SK-MEL-5 (cell line): ENCODE data around the gene SPDYC. TPM values are rescaled to one million over a fixed set of nuclear protein-coding genes. Genes with fewer than 3 reads are reported as not detected.
"Not testable (repeated sequence)": the region's sequence is repeated elsewhere in the genome, so short reads cannot be mapped to it uniquely, and the experiment has no call there.

Experiments used
- DNase-seq: peaks from one replicate; pipeline ENCODE4 v3.0.0-alpha.2; 2016; ENCODE audit warnings: low read depth, low spot score
- in situ Hi-C: cut with HindIII; loops from 2 replicates; pipeline ENCODE4 v1.10.0; 2016; ENCODE audit warnings: low sequenced_read_pairs, high pct_unique_total_duplicates, low pct_unique_long_range_greater_than_20kb
- total RNA-seq: library from RNA; depleted of rRNA; stranded (reverse); fragments of >200 nt; shearing (Covaris generic); gene quantifications from 2 replicates; pipeline ENCODE4 v1.2.3, GENCODE V29; 2014

Gene SPDYC
- total RNA-seq, 1 experiment from 2014 or later, result not detected

DNA sequence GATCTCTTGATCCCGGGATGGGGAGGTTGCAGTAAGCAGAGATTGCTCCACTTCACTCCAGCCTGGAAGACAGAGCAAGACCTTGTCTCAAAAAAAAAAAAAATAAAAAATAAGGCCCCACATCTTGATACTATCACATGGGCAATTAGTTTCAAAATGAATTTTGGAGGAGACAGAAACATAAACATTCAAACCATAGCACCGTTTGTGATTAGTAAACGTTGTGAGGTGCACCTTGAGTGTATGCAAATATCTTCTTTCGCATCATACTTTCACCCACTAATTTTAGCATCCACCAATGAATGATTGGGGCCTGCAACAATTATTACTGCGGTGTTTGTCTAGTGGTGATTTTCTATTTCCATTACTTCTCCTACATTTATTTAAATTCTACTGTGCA lies 11.0 kb upstream of the SPDYC start:
- in situ Hi-C loops, result no loop called here
- no peak for DNase-seq

DNA sequence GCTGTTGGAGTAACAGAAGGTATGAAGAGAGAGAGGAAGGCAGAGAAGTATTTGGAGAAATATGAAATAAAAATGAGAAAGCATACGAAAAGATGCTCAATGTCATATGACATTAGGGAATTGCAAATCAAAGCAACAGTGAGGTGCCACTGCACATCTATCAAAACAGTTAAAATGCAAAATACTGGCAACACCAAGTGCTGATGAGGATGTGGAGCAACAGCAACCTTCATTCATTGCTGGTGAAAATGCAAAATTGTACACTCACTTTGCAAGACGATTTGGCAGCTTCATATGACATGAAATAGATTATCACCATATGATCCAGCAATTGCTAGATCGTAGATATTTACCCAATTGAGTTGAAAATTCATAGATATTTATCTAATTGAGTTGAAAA lies 9.4 kb upstream of the SPDYC start:
- in situ Hi-C loops, result no loop called here
- DNase-seq, result no peak

DNA sequence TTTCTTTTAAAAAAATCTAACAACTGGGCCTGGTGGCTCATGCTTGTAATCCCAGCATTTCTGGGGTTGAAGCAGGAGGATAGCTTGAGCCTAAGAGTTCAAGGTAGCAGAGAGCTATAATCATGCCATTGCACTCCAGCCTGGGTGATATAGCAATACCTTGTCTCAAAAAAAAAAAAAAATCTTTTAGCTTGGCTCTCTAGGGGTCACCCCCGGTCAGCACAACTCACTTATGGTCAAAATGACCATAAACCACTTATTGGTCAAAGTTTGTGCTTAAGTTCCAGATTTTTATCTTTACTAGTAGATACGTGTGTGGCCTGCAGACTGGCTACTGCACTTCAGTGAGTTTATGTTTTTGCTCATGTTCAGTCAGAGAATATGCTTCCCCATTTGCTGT lies 6.3 kb upstream of the SPDYC start:
- DNase-seq, result no peak
- in situ Hi-C loops, result no loop called here

DNA sequence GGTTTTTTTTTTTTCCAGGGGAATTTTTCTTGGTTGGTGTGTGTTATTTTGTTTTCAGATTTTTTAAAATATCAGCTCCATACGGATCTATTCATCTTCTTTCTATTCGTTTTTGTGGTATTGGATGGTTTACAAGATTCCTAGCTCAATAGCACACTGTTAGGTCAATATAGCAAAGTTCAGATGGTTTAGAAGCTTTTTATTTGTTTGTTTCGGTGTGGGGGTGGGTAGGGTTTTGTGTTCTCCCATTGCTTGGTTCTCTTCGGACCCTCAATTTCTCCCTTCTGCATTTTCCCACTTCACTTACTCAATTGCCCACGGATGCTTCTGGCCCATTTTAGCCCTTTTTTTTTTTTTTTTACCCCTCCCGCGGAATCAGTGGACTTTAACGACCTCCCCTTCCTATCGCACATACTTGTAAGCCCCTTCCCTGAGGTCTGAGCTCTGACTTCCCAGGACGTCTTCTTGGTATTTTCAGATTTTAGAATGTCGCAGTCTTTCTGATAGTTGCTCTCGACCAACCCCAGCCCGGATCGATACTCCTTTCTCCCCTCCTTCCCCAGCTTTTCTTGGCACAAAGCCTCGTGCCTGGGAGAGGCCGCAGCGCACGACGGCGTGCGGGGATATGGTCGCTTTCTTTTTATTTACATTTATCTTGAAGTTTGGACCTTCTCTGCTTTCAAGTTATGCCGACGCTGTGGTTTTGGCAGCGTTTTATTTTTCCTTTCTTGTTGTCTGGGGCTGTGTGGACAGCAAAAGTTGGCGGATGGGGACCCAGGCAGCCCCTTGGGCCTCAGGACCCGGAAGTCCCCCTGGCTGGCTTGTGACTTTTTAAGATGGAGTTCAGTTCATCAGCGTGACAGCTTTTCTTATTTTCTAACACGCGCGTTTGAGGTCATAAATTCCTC lies 4.4 kb upstream of the SPDYC start:
- in situ Hi-C loops, result no loop called here

DNA sequence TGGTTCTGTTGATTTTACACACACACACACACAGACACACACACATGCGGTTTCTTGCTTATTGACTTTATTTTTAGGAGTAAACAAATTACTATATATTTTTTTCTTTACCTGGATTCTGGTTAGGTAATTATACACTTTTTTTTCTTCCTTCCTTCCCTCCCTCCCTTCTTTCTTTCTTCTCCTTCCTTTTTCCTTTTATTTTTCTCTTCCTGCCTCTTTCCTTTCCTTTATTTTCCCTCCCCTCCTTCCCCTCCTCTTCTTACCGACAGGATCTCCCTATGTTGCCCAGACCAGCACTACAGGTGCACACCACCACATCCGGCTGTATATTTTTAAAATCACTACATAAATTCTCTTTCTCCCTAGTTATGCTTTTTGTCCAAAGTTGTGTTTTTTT lies 3.1 kb upstream of the SPDYC start:
- no peak for DNase-seq
- in situ Hi-C loops, result no loop called here

More for the DNA sequence above, 4.4 kb upstream of the SPDYC start:
- no peak for DNase-seq

DNA sequence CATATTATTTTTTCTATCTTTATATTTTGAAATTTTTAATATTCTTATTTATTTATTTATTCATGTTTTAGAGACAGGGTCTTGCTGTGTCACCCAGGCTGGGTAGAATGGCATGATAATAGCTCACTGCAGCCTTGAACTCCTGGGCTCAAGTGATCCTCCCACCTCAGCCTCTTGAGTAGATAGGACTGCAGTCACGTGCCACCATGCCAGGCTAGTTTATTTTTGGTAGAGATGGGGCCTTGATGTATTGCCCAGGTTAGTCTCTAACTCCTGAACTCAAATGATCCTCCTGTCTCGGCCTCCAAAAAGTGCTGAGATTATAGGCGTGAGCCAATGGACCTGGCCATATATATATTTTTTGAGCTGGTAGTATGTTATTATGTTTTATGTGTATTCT lies 2.4 kb upstream of the SPDYC start:
- no peak for DNase-seq
- in situ Hi-C loops, result no loop called here

DNA sequence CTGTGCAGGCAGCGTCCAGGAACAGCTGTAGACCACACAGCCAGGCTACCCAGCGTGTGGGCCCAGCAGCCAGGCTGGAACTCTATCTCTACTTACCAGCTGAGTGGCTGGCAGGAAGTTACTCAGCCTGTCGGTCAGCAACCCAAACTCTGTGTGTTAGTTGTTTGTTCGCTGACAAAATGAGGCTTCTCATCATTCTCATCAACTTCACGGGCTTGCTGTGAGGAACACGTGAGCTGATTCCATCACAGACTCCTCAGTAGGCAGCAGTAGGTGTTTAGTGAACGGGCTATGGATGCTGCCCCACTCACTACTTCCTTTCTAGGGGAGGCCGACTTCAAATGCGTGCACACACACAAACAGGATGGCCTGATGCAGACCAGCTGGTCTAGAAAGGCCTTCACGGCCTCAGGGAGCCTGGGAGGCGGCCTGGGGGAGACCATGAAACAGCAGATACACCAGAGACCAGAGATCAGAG lies 830 bp upstream of the SPDYC start:
- in situ Hi-C loops, result no loop called here

DNA sequence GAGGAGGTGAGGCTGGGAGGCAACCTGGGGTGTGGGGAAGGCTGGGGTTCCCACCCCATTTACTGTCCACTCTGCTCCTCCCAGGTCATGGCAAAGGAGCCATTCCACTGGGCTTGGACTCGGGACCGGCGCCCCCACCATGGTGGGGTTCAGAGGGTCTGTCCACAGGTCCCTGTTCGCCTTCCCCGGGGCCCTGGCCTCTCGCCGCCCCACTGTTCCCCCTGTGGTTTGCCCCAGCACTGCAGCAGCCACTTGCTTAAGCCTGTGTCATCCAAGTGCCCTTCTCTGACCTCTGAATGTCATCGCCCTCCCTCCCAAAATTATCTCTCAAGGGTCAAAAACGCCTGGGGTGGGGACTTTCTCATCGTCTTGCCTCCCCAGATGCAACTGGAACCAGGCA lies 2.6 kb downstream of the SPDYC start:
- DNase-seq, result no peak
- in situ Hi-C loops, result no loop called here

More for the DNA sequence above, 830 bp upstream of the SPDYC start:
- no peak for DNase-seq

DNA sequence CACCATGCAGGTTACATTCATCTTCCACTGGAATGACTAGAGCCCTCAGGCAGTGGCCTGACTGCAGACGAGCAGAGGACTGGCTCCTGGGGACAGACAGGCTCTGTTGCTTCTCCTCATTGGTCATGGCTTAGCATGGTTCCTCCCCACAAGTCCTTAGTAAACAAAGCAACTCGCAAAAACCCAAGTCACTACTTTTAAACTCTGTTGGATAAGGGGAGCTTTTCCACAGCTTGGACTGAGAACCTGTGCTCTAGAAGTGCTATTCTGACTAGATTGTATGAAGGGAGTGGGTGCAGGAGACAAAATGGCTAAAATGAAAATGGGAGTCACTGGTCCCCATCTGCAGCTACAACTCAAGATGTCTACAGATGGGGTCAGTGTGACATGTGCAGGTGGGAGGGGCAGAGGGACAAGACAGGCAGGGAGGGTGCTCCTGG lies 4.6 kb downstream of the SPDYC start:
- DNase-seq, in situ Hi-C loops: not testable (repeated sequence)

DNA sequence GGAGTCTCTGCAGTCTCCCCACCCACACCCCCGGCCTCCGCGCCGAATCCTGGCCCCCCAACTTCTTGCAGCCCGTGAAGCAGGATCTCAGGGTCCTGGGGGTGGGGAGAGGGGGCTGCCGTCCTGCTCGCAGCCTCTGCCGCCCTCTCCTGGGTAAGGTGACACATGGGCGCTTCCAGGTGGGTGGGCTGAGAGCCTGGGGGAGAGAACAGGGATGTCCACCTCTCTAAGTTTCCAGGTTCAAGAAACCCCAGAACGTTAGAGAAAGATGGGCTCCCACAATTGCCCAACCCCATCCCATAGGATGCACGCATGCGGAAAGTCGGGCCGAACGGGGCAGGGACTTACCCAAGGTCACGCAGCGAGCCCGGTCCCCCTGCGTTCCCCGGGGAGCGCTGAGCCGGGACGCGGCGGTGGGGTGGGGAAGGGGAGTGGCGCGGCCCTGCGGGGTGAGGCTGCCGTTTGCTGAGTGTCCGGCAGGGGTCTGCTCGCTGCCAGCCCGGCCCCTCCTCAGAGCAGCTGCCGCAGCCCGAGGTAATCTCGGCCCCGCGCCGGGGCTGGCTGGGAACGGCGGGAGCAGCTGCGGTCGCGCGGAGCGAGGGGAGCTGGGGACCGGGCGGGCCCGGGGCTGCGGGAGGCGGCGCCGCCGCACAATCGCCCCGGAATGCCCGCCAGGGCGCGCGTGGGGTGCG lies 11.0 kb downstream of the SPDYC start:
- in situ Hi-C loops, result no loop called here
- peak; percentile 37 for DNase-seq

DNA sequence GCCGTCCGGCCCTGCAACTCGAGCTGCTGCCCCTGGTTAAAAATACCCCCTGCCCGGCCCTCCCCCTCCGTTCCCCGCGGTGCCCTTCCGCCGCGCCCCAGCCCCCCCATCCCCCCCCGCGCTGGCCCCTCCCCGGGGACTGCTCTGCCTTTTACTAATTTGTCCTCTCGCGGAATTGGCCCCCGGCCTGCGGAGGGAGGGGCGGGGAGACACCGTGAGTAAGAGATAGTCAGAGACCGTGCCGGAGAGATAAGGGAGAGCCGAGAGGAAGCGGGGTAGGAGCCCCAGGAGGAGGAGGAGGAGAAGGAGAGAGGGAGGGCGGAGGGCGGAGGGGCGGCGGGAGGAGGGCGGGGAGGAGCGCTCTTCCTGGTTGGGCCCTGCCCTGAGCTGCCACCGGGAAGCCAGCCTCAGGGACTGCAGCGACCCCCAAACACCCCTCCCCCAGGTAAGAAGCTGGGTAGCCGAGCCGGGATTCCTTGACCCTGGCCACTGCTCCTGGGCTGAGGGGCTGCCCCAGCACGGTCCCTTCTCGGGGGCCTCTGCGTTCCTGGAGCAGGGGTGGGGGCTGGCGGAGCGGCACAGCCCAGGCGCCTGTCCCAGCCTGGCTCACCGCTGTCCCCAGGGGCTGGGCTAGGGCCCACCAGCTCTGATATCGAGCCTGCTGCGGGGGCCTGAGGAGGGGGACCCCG lies 11.7 kb downstream of the SPDYC start, which contains the start of gene CAPN1:
Gene CAPN1 (plus strand): TSS at position 360 of the 689 bp plus-strand sequence. CDS start 774 bp downstream, outside the sequence.
- in situ Hi-C loops, result no loop called here

DNA sequence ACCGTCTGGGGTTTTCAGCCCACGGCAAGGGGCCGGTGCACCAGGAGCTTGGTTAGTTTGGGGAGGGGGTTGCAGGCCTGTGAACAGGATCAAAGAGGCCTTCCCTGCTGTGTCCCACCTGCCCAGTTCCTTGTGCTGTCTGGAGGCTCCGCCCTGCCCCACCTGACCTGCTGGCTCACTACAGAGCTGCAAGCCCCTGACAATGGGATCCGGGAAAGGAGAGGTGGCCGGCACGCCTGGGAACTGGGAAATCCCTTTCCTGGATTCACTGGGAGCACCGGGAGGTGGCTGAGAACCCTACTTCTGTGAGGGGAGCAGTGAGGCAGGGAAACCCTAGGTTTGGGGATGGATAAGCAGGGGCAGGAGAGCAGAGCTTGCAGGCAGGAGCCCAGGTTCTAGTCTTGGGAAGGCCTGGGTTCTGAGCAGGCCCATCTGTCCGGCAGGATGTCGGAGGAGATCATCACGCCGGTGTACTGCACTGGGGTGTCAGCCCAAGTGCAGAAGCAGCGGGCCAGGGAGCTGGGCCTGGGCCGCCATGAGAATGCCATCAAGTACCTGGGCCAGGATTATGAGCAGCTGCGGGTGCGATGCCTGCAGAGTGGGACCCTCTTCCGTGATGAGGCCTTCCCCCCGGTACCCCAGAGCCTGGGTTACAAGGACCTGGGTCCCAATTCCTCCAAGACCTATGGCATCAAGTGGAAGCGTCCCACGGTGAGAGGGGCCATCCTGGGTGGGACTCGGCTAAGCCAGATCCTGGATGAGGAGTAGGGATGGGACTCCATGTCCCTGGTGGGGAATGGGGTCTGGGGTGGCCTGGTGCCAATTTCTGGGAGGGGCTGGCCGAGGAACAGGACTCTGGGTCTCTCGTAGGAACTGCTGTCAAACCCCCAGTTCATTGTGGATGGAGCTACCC lies 12.5 kb downstream of the SPDYC start:
- DNase-seq, result peak; percentile 13
- in situ Hi-C loops, result no loop called here

More for the DNA sequence above, 11.7 kb downstream of the SPDYC start, which contains the start of gene CAPN1:
- peak; percentile 59 for DNase-seq

DNA sequence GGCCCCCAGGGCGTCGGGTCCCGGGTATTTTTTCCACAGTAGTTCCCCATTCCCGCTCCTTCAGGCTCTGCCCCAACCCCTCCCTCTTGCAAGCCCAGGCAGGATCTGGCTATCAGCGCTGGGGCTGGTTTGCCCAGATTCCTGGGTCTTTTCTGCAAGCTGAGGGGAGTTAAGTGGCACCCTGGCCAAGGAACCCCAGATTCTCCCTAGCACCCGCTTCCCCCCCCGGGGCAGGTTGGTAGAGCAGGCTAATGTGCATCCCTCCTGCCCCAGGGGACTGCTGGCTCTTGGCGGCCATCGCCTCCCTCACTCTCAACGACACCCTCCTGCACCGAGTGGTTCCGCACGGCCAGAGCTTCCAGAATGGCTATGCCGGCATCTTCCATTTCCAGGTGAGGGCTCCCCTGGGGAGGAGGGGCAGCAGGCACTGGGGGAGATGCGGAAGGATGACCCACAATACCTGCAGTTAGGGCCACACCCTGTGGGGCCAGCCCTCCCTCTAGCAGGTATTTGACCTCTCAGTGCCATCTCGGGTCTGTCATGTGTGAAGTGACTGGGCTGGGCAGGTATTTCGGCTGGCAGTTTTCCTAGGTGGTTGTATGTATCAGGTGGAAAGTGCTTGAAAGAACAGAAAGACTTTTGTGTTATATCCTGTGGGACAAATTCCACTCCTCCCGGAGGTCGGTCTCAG lies 13.3 kb downstream of the SPDYC start:
- in situ Hi-C loops, result no loop called here
- no peak for DNase-seq

DNA sequence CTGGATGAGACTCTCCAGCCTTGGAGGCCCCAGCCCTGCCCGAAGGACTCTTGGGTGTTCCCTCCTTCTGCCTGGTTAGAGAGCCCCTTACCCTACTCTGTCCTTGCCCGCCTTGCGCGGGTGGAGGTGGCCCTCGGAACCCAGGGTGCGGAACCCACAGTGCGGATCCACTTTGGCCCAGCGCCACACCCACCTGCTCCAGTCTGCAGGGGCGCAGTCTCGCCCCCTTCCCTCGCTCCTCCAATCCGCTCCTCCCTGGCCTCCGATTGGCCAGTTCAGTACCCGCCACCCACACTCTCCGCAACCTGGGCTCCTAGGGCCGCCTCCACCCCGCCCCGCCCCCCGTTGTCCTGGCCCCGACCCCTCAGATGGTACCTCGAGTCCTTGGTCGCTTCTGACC lies 14.1 kb downstream of the SPDYC start:
- no peak for DNase-seq
- in situ Hi-C loops, result no loop called here

DNA sequence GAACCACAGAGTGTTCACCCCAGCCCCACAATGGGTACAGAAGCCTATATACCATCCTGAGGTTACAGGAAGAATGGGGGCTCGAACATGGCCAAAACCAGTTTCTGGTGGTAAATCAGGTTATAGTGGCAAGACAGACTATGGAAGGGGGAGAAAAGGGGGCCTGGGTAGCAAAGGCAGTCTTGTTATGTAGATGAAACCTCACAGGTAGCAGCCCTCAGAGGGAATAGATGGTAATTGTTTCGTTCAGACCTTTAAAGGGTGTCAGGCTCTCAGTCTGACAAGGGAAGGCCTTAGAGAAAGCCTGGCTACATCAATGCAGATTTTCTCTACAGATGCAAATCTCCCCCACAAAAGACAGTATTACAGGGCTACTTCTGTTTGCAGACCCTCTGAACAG lies 15.1 kb downstream of the SPDYC start:
- no peak for DNase-seq
- in situ Hi-C loops, result no loop called here

DNA sequence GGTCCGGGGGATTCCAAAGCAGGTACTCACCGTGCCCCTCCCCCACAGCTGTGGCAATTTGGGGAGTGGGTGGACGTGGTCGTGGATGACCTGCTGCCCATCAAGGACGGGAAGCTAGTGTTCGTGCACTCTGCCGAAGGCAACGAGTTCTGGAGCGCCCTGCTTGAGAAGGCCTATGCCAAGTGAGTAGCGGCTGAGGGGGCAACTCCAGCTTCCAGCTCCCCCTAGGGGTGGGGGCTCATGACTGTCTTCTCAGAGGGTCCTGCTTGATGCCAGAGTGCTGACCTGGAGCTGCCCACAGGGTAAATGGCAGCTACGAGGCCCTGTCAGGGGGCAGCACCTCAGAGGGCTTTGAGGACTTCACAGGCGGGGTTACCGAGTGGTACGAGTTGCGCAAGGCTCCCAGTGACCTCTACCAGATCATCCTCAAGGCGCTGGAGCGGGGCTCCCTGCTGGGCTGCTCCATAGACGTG lies 15.9 kb downstream of the SPDYC start:
- peak; percentile 9 for DNase-seq
- in situ Hi-C loops, result no loop called here
